Activated T-helper 2 cell treated with anti-CD3 and anti-CD28 coated beads, Interferon-gamma antibody, Interleukin-2, Interleukin-4, amounts not matched to agents 10 μg/mL and 5 μg/mL and 100 μg/mL, durations not matched to agents 14 hours and 24 hours and 36 hours (primary cell): ENCODE results near the gene COPS6. TPM values are rescaled to one million over a fixed set of nuclear protein-coding genes. Genes with fewer than 3 reads are reported as not detected.

Experiments used
- DNase-seq: peaks from one replicate; pipeline ENCODE4 v3.0.0; 2021; ENCODE audit warnings: low spot score
- H3K27ac Mint-ChIP-seq: one replicate; pipeline ENCODE4 v1.8.0; 2021; ENCODE audit warnings: mixed read lengths
- H3K27me3 Mint-ChIP-seq: one replicate; pipeline ENCODE4 v1.8.0; 2021; ENCODE audit warnings: low read depth, mixed read lengths
- H3K36me3 Mint-ChIP-seq: one replicate; pipeline ENCODE4 v1.8.0; 2021; ENCODE audit warnings: low read depth, mixed read lengths
- H3K4me1 Mint-ChIP-seq: one replicate; pipeline ENCODE4 v1.8.0; 2021; ENCODE audit warnings: low read depth, mixed read lengths
- H3K4me3 Mint-ChIP-seq: one replicate; pipeline ENCODE4 v1.8.0; 2021; ENCODE audit warnings: low read depth, mild to moderate bottlenecking, moderate library complexity, mixed read lengths
- H3K9me3 Mint-ChIP-seq: one replicate; pipeline ENCODE4 v1.8.0; 2021; ENCODE audit warnings: mixed read lengths
- intact Hi-C: fragments of 100-400 bp; cut with micrococcal nuclease; formaldehyde crosslinking; loops from one replicate; pipeline ENCODE4 v1.15.1; 2023
- total RNA-seq: library from RNA; stranded (reverse); gene quantifications from 2 replicates; pipeline ENCODE4 v1.2.3, GENCODE V29; 2022

Gene COPS6
- total RNA-seq, 1 donor from 2014 or later: 116 TPM

GRCh38 chr7:100098913-100099312, 10.1 kb downstream of the COPS6 start:
- H3K27me3 Mint-ChIP-seq: no peaks in the 10 kb centered on the region
- peak overlapping the region; percentile 93 for H3K4me3 Mint-ChIP-seq
- peaks cover 40% of the 10 kb centered on the region for H3K4me1 Mint-ChIP-seq
- peak overlapping the region; percentile 46 for H3K27ac Mint-ChIP-seq
- peaks cover 73% of the 10 kb centered on the region for H3K36me3 Mint-ChIP-seq
- DNase-seq: no peak
- intact Hi-C loops: no loop called here
- H3K9me3 Mint-ChIP-seq: no peaks in the 10 kb centered on the region

- intact Hi-C loops: no loop called here
- H3K36me3 Mint-ChIP-seq: peaks cover 69% of the 10 kb centered on the region
- H3K27me3 Mint-ChIP-seq: no peaks in the 10 kb centered on the region
- no peaks in the 10 kb centered on the region for H3K9me3 Mint-ChIP-seq
- H3K27ac Mint-ChIP-seq: peak overlapping the region; percentile 93
- H3K4me3 Mint-ChIP-seq: peak overlapping the region; percentile 93
- DNase-seq: no peak
- peaks cover 41% of the 10 kb centered on the region for H3K4me1 Mint-ChIP-seq
Measured at GRCh38 chr7:100099452-100099851, 10.7 kb downstream of the COPS6 start.

- H3K4me3 Mint-ChIP-seq: peak overlapping the region; percentile 93
- H3K27me3 Mint-ChIP-seq: no peaks in the 10 kb centered on the region
- H3K9me3 Mint-ChIP-seq: no peaks in the 10 kb centered on the region
- peaks cover 39% of the 10 kb centered on the region for H3K4me1 Mint-ChIP-seq
- peak overlapping the region; percentile 93 for H3K27ac Mint-ChIP-seq
- intact Hi-C loops: loop anchor here (1.0 to 2.0 kb wide), 6 partner anchors 11 to 328 kb away; partner anchors contain the start of genes MEPCE and ZCWPW1
- DNase-seq: peak; percentile 88
- H3K36me3 Mint-ChIP-seq: peaks cover 58% of the 10 kb centered on the region
Measured at GRCh38 chr7:100100420-100101015, 11.7 kb downstream of the COPS6 start.

GRCh38 chr7:100101016-100101862, 12.5 kb downstream of the COPS6 start, which contains the start of the genes AP4M1 and MCM7:
Gene AP4M1, plus strand, starts transcription at chr7:100101643. Its CDS starts 72 bp downstream, at chr7:100101715.
Gene MCM7, minus strand, starts transcription at chr7:100101397. Its CDS starts 103 bp downstream, at chr7:100101294.
- Mint-ChIP-seq H3K27ac (peak within 1 kb of the TSS; percentile 93), H3K4me1 (peaks cover 37% of the 10 kb centered on the region), H3K36me3 (peaks cover 55% of the 10 kb centered on the region)

DNA sequence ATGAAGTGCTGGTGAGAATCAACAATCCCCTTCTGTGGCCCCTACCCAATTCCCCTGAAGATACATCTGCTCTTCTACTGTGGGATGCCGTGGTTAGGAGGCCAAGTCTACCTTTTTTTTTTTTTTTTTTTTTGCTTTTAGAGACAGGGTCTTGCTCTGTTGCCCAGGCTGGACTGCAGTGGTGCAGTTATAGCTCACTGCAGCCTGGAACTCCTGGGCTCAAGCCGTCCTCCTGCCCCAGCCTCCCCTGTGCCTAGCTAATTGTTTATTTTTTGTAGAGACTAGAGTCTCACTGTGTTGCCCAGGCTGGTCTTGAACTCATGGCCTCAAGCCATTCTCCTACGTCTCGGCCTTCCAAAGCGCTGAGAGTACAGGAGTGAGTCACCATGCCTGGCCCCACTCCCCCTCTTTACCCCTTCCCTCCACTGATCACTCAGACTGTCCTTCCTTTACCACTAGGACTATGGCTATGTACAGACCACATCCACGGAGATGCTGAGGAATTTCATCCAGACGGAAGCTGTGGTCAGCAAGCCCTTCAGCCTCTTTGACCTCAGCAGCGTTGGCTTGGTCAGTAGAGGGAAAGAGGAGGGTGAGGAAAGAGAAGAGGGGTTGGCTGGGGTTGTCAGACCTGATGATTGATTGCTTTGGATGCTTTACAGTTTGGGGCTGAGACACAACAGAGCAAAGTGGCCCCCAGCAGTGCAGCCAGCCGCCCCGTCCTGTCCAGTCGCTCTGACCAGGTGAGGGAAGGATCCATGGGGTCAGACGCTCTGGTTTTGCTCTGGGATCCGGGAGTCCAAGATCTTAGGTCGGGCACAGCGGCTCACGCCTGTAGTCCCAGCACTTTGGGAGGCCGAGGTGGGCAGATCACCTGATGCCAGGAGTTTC, 14.4 kb downstream of the COPS6 start:
- Mint-ChIP-seq H3K4me1 (peaks cover 29% of the 10 kb centered on the region), H3K9me3 (no peaks in the 10 kb centered on the region), H3K27ac (peak overlapping the region; percentile 17), H3K36me3 (peaks cover 51% of the 10 kb centered on the region), H3K27me3 (no peaks in the 10 kb centered on the region), H3K4me3 (peak overlapping the region; percentile 93)
- no peak for DNase-seq
- intact Hi-C loops: no loop called here

More at GRCh38 chr7:100101016-100101862, 12.5 kb downstream of the COPS6 start, which contains the start of the genes AP4M1 and MCM7:
- intact Hi-C loops: loop anchor here (1.0 to 2.0 kb wide), 5 partner anchors 18 to 328 kb away; partner anchors contain the start of genes MEPCE and ZCWPW1
- Mint-ChIP-seq H3K4me3 (peak within 1 kb of the TSS; percentile 93), H3K27me3 (no peaks in the 10 kb centered on the region), H3K9me3 (no peaks in the 10 kb centered on the region)
- peak; percentile 98 for DNase-seq

DNA sequence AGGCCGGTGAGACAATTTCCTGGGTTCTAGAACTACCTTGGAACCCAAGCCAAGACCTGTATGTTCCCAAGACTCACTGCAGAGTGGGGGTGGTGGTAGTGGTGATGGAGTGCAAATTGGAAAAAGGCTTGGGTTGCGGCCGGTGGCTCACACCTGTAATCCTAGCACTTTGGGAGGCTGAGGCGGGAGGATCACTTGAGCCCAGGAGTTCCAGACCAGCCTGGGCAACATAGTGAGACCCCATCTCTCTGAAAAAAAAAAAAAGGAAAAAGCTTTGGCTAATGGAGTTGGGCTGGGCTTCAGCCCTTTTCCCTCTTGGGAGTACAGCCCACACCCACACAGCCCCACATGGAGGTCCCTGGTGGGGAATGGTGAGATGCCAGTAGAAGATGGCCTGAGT, 16.8 kb downstream of the COPS6 start:
- DNase-seq: no peak
- H3K4me1 Mint-ChIP-seq: peaks cover 10% of the 10 kb centered on the region
- peaks cover 40% of the 10 kb centered on the region for H3K36me3 Mint-ChIP-seq
- H3K9me3 Mint-ChIP-seq: no peaks in the 10 kb centered on the region
- H3K27me3 Mint-ChIP-seq: no peaks in the 10 kb centered on the region
- intact Hi-C loops: no loop called here
- H3K27ac Mint-ChIP-seq: no peak overlapping the region
- no peak overlapping the region for H3K4me3 Mint-ChIP-seq

GRCh38 chr7:100106633-100107032, 17.9 kb downstream of the COPS6 start:
- Mint-ChIP-seq H3K27ac (no peak overlapping the region), H3K4me1 (peaks cover 10% of the 10 kb centered on the region), H3K27me3 (no peaks in the 10 kb centered on the region)

GRCh38 chr7:100107125-100107737, 18.5 kb downstream of the COPS6 start:
- no peaks in the 10 kb centered on the region for H3K9me3 Mint-ChIP-seq
- intact Hi-C loops: no loop called here
- no peaks in the 10 kb centered on the region for H3K27me3 Mint-ChIP-seq
- no peak overlapping the region for H3K4me3 Mint-ChIP-seq
- peaks cover 47% of the 10 kb centered on the region for H3K36me3 Mint-ChIP-seq
- peaks cover 10% of the 10 kb centered on the region for H3K4me1 Mint-ChIP-seq
- no peak for DNase-seq
- no peak overlapping the region for H3K27ac Mint-ChIP-seq

More at GRCh38 chr7:100106633-100107032, 17.9 kb downstream of the COPS6 start:
- intact Hi-C loops: no loop called here
- no peaks in the 10 kb centered on the region for H3K9me3 Mint-ChIP-seq
- no peak overlapping the region for H3K4me3 Mint-ChIP-seq
- DNase-seq: no peak
- H3K36me3 Mint-ChIP-seq: peaks cover 43% of the 10 kb centered on the region

DNA sequence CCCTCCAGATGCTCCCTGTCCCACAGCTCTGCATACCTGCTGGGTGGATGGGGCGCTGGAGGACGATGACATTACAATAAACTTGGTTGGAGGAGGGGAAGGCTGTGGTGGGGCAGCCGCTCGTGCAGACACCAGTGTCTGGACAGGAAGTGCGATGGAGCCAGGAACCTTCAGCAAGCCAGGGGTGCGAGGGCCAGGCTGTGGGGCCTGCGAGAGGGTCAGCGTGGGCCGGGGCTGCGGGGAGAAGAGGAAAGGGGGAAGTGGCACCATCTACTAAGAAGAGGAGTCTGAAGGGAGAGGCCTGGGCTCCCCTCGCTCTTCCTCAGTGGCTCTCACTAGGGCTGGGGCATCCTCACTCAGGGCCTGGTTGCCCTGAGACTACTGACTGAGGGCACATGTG, 19.1 kb downstream of the COPS6 start:
- no peaks in the 10 kb centered on the region for H3K9me3 Mint-ChIP-seq
- no peak overlapping the region for H3K27ac Mint-ChIP-seq
- H3K27me3 Mint-ChIP-seq: no peaks in the 10 kb centered on the region
- H3K4me3 Mint-ChIP-seq: no peak overlapping the region
- intact Hi-C loops: no loop called here
- peaks cover 52% of the 10 kb centered on the region for H3K36me3 Mint-ChIP-seq
- no peak for DNase-seq
- peaks cover 5% of the 10 kb centered on the region for H3K4me1 Mint-ChIP-seq

- Mint-ChIP-seq H3K27ac (no peak overlapping the region), H3K36me3 (peaks cover 56% of the 10 kb centered on the region), H3K27me3 (no peaks in the 10 kb centered on the region), H3K4me1 (no peaks in the 10 kb centered on the region), H3K9me3 (no peaks in the 10 kb centered on the region), H3K4me3 (no peak overlapping the region)
- DNase-seq: no peak
- intact Hi-C loops: no loop called here
Measured at GRCh38 chr7:100109521-100110163, 20.9 kb downstream of the COPS6 start.

GRCh38 chr7:100111156-100111555, 22.4 kb downstream of the COPS6 start:
- intact Hi-C loops: no loop called here
- H3K27ac Mint-ChIP-seq: no peak overlapping the region
- DNase-seq: no peak
- H3K36me3 Mint-ChIP-seq: peaks cover 56% of the 10 kb centered on the region
- H3K27me3 Mint-ChIP-seq: no peaks in the 10 kb centered on the region
- H3K9me3 Mint-ChIP-seq: no peaks in the 10 kb centered on the region
- H3K4me1 Mint-ChIP-seq: no peaks in the 10 kb centered on the region
- no peak overlapping the region for H3K4me3 Mint-ChIP-seq
